Measurements from ENCODE around the gene KIAA0319L. TPM values are rescaled to one million over a fixed set of nuclear protein-coding genes. Genes with fewer than 3 reads are reported as not detected.

Gene KIAA0319L
- total and polyA plus RNA-seq, 4 donors = 27.0 to 107 (median 27.9) TPM

DNA sequence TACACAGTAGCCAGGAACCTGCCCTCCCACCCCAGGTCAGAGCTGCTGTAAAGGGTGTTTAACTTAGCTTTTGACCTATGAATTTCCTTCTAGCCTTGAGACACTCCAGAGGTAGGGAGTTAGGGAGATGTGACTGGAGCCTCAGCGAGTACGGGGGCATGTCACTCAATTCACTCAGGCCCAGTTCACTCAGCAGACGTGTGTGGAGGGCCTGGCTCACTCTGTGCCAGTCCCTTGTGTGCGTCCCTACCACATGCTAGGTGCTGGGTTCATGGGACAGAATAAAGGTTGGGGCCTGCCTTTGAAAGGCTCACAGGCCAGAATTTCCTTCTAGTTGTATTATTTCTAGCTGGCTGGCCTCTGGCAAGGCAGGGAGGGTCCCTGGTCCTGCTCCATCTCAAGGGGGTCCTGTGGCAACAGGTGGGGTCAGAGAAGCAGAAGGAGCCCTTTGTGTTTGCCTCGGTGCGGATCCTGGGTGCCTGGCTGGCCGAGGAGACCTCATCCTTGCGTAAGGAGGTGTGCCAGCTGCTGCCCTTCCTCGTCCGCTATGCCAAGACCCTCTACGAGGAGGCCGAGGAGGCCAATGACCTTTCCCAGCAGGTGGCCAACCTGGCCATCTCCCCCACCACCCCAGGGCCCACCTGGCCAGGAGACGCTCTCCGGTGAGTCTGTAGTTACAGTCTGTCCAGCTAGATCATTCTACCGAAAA lies 4.9 kb upstream of the KIAA0319L start:
- H3K27me3 ChIP-seq (ENCODE audit: control insufficient read depth in 4 of 4, insufficient read depth in 4 of 4, low read length in 3 of 4) = no peaks in the 10 kb centered on the region
- H3K9ac ChIP-seq (ENCODE audit: low read depth in 1 of 2, low read length in 2 of 2) = no peak overlapping the region
- no peak overlapping the region for H3K27ac ChIP-seq (ENCODE audit: low read depth in 1 of 2, low read length in 2 of 2)
- H3K4me3 ChIP-seq (ENCODE audit: low read depth in 1 of 3, low read length in 3 of 3) = no peak overlapping the region
- 94% methylated on average over 15 of the region's 15 CpGs for WGBS
- no peak for DNase-seq (ENCODE audit: low spot score)
- peaks cover 0 to 6% (median 3%) of the 10 kb centered on the region in 4 donors for H3K36me3 ChIP-seq (ENCODE audit: control insufficient read depth in 4 of 4, insufficient read depth in 3 of 4, low read depth in 1 of 4, low read length in 3 of 4)
- H3K4me1 ChIP-seq (ENCODE audit: control insufficient read depth in 4 of 4, insufficient read depth in 4 of 4, low read length in 3 of 4) = peaks cover 0 to 26% (median 16%) of the 10 kb centered on the region in 4 donors
- TF ChIP-seq RAD21 (IDR thresholded peaks at IDR 0.05) (no peak), NR2F2 (IDR thresholded peaks at IDR 0.05) (no peak), HNF4A (conservative IDR thresholded peaks at IDR 0.05) (no peak), MAX (IDR thresholded peaks at IDR 0.05) (no peak), JUND (IDR thresholded peaks at IDR 0.05) (no peak), YY1 (IDR thresholded peaks at IDR 0.05) (no peak), HNF4G (IDR thresholded peaks at IDR 0.05) (no peak), FOXA1 (IDR thresholded peaks at IDR 0.05) (no peak), TAF1 (conservative IDR thresholded peaks at IDR 0.05) (no peak), EGR1 (IDR thresholded peaks at IDR 0.05; ENCODE audit: low read depth in 2 of 2) (no peak)
- TF ChIP-seq, protein P1, sequence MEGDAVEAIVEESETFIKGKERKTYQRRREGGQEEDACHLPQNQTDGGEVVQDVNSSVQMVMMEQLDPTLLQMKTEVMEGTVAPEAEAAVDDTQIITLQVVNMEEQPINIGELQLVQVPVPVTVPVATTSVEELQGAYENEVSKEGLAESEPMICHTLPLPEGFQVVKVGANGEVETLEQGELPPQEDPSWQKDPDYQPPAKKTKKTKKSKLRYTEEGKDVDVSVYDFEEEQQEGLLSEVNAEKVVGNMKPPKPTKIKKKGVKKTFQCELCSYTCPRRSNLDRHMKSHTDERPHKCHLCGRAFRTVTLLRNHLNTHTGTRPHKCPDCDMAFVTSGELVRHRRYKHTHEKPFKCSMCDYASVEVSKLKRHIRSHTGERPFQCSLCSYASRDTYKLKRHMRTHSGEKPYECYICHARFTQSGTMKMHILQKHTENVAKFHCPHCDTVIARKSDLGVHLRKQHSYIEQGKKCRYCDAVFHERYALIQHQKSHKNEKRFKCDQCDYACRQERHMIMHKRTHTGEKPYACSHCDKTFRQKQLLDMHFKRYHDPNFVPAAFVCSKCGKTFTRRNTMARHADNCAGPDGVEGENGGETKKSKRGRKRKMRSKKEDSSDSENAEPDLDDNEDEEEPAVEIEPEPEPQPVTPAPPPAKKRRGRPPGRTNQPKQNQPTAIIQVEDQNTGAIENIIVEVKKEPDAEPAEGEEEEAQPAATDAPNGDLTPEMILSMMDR (IDR thresholded peaks at IDR 0.05; ENCODE audit: low read depth, low read length, missing input control) = no peak
- TF ChIP-seq, protein P2, sequence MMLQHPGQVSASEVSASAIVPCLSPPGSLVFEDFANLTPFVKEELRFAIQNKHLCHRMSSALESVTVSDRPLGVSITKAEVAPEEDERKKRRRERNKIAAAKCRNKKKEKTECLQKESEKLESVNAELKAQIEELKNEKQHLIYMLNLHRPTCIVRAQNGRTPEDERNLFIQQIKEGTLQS (IDR thresholded peaks at IDR 0.05) = no peak
- H3K9me3 ChIP-seq (ENCODE audit: control insufficient read depth in 4 of 4, low read length in 3 of 4) = no peaks in the 10 kb centered on the region

DNA sequence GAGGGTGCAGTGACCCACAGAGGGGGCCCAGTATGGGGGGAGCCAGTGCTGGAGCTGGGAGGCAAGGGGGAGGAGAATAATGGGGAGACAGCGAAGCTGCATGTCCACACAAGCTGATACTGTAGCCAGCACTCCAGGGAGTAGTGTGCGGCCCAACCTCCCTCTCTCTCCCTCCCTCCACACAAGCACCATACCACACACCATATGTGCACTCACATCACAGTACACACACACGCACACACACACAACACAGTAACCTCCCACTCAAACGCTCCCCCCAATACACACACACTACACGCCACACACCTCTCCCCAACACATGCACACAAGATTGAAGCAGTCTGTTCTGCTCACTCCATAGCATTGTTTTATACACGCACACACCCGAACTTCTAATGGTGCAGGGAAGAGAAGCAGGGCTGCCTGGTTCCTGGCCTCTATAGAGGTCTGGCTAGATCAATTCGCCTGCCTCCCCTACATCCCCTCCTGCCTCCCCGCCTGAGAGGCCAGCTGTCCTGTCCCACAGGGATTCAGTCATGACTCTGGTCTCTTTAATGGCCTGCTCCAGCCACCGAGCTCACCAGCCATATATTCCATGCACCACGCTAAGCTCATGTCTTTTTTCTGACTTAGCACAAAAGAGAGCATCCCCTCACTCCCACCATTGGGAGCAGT lies 4.2 kb upstream of the KIAA0319L start:
- Histone ChIP-seq H3K4me3 (ENCODE audit: low read depth in 1 of 3, low read length in 3 of 3) (no peak overlapping the region), H3K4me1 (ENCODE audit: control insufficient read depth in 4 of 4, insufficient read depth in 4 of 4, low read length in 3 of 4) (peaks cover 0 to 31% (median 20%) of the 10 kb centered on the region in 4 donors), H3K27ac (ENCODE audit: low read depth in 1 of 2, low read length in 2 of 2) (no peak overlapping the region), H3K27me3 (ENCODE audit: control insufficient read depth in 4 of 4, insufficient read depth in 4 of 4, low read length in 3 of 4) (no peaks in the 10 kb centered on the region), H3K9ac (ENCODE audit: low read depth in 1 of 2, low read length in 2 of 2) (no peak overlapping the region), H3K9me3 (ENCODE audit: control insufficient read depth in 4 of 4, low read length in 3 of 4) (no peaks in the 10 kb centered on the region), H3K36me3 (ENCODE audit: control insufficient read depth in 4 of 4, insufficient read depth in 3 of 4, low read depth in 1 of 4, low read length in 3 of 4) (peaks cover 0 to 6% (median 3%) of the 10 kb centered on the region in 4 donors)
- 95% methylated on average over 11 of the region's 11 CpGs for WGBS
- TF ChIP-seq TAF1 (conservative IDR thresholded peaks at IDR 0.05) = no peak
- no peak for TF ChIP-seq YY1 (IDR thresholded peaks at IDR 0.05)
- TF ChIP-seq FOXA1 (IDR thresholded peaks at IDR 0.05) = no peak
- no peak for TF ChIP-seq EGR1 (IDR thresholded peaks at IDR 0.05; ENCODE audit: low read depth in 2 of 2)
- TF ChIP-seq MAX (IDR thresholded peaks at IDR 0.05) = no peak
- TF ChIP-seq NR2F2 (IDR thresholded peaks at IDR 0.05) = no peak
- TF ChIP-seq, protein P2 (IDR thresholded peaks at IDR 0.05) = no peak
- no peak for TF ChIP-seq SP1 (IDR thresholded peaks at IDR 0.05)
- no peak for TF ChIP-seq GABPA (IDR thresholded peaks at IDR 0.05 in 1 of 2, conservative IDR thresholded peaks at IDR 0.05 in 1 of 2)
- TF ChIP-seq RXRA (IDR thresholded peaks at IDR 0.05) = no peak
- no peak for TF ChIP-seq HNF4A (conservative IDR thresholded peaks at IDR 0.05)
- no peak for TF ChIP-seq HNF4G (IDR thresholded peaks at IDR 0.05)
- TF ChIP-seq ZBTB33 (IDR thresholded peaks at IDR 0.05) = no peak
- TF ChIP-seq REST (IDR thresholded peaks at IDR 0.05) = no peak
- DNase-seq (ENCODE audit: low spot score) = no peak

Data from liver (tissue), 9 donors.